K562 (cell line): ENCODE measurements around the gene KLK7. TPM values are rescaled to one million over a fixed set of nuclear protein-coding genes. Genes with fewer than 3 reads are reported as not detected.

Experiments
- CBX2 ChIP-seq: fragments of 200-600 bp; sonication (generic); IDR thresholded peaks from one replicate; pipeline ENCODE4 v1.6.1; 2012; ENCODE audit warnings: mild to moderate bottlenecking, low read length, inconsistent platforms; ENCODE audit not compliant: insufficient read depth, poor library complexity, severe bottlenecking
- CBX3 ChIP-seq, 2 experiments: IDR thresholded peaks; 1 replicate in 1 of 2; 2 replicates in 1 of 2; pipeline ENCODE4 v1.6.1; 2012; ENCODE audit warnings: inconsistent platforms in 2 of 2, low read length in 2 of 2, borderline replicate concordance in 1 of 2, control low read depth in 1 of 2
- CLOCK ChIP-seq: fragments of 250-450 bp; sonication (Bioruptor Pico); IDR thresholded peaks from 2 replicates; pipeline ENCODE4 v1.4.0; 2020; ENCODE audit warnings: mild to moderate bottlenecking, moderate library complexity, borderline replicate concordance
- DEAF1 ChIP-seq: fragments of 450-650 bp; formaldehyde crosslinking; IDR thresholded peaks from 2 replicates; pipeline ENCODE4 v1.4.0; 2020; ENCODE audit warnings: mild to moderate bottlenecking, moderate library complexity
- DLX4 ChIP-seq: fragments of 250-450 bp; sonication (Bioruptor Pico); IDR thresholded peaks from 2 replicates; pipeline ENCODE4 v1.6.1; 2021; ENCODE audit warnings: mild to moderate bottlenecking
- ETV6 ChIP-seq, 3 experiments: fragments of 150-350 bp in 1 of 3; sonication (generic) in 1 of 3; formaldehyde crosslinking in 1 of 3; IDR thresholded peaks; 2 replicates each; pipeline versions ENCODE4 v1.6.1 to v1.8.0; 2014 to 2022; ENCODE audit warnings: borderline replicate concordance in 2 of 3, low read depth in 2 of 3, antibody characterized with exemption in 1 of 3, low read length in 1 of 3, mild to moderate bottlenecking in 1 of 3, missing genetic modification reagents in 1 of 3
- JUN ChIP-seq, 2 experiments: sonication (generic) in 1 of 2; formaldehyde crosslinking in 1 of 2; IDR thresholded peaks; 2 replicates each; pipeline versions ENCODE4 v1.6.1 to v1.8.0; 2012 to 2022; ENCODE audit warnings: borderline replicate concordance in 2 of 2, mild to moderate bottlenecking in 2 of 2, improper control_type of control experiment in 1 of 2, low read depth in 1 of 2, low read length in 1 of 2, missing genetic modification reagents in 1 of 2
- MLLT1 ChIP-seq, 2 experiments: fragments of 450-650 bp; IDR thresholded peaks; 2 replicates each; pipeline ENCODE4 v1.6.1; 2016
- MYC ChIP-seq, 2 experiments: fragments of 250-450 bp in 1 of 2; sonication (Bioruptor Pico) in 1 of 2; IDR thresholded peaks; 2 replicates each; pipeline versions ENCODE4 v1.5.1 to v1.6.1; 2012 to 2021; ENCODE audit warnings: low read depth in 2 of 2, borderline replicate concordance in 1 of 2, improper control_type of control experiment in 1 of 2, low read length in 1 of 2, mild to moderate bottlenecking in 1 of 2, moderate library complexity in 1 of 2
- NFXL1 ChIP-seq: fragments of 450-650 bp; formaldehyde crosslinking; IDR thresholded peaks from 2 replicates; pipeline ENCODE4 v1.4.0; 2021; ENCODE audit warnings: mild to moderate bottlenecking
- NONO ChIP-seq, 2 experiments: fragments of 200-400 bp in 1 of 2; fragments of 450-650 bp in 1 of 2; formaldehyde crosslinking in 1 of 2; IDR thresholded peaks; 2 replicates each; pipeline ENCODE4 v1.6.1; 2017; ENCODE audit warnings: low read depth in 2 of 2, mild to moderate bottlenecking in 2 of 2, moderate library complexity in 2 of 2, low read length in 1 of 2
- NR2C2 ChIP-seq, 2 experiments: fragments of 200-800 bp in 1 of 2; sonication (Bioruptor generic) in 1 of 2; sonication (generic) in 1 of 2; formaldehyde crosslinking in 1 of 2; IDR thresholded peaks; 2 replicates each; pipeline versions ENCODE4 v1.6.1 to v1.8.0; 2016 to 2022; ENCODE audit warnings: mild to moderate bottlenecking in 1 of 2, missing compliant biosample characterization in 1 of 2, missing genetic modification characterization in 1 of 2, missing genetic modification reagents in 1 of 2
- RAD21 ChIP-seq, 2 experiments: fragments of 250-450 bp in 1 of 2; fragments of 450-650 bp in 1 of 2; sonication (Bioruptor Pico) in 1 of 2; formaldehyde crosslinking in 1 of 2; IDR thresholded peaks in 1 of 2; conservative IDR thresholded peaks in 1 of 2; 2 replicates each; pipeline versions ENCODE4 v1.4.0 to v1.8.0; 2020 to 2022; ENCODE audit warnings: mild to moderate bottlenecking in 2 of 2, moderate library complexity in 1 of 2
- SETDB1 ChIP-seq: IDR thresholded peaks from one replicate; pipeline ENCODE4 v1.6.1; 2012; ENCODE audit warnings: low read length, control low read depth, inconsistent platforms
- SIN3B ChIP-seq: fragments of 450-650 bp; IDR thresholded peaks from 2 replicates; pipeline ENCODE4 v1.6.1; 2017; ENCODE audit warnings: low read depth, mild to moderate bottlenecking, moderate library complexity
- ZNF140 ChIP-seq: fragments of 250-450 bp; sonication (Bioruptor Pico); IDR thresholded peaks from 2 replicates; pipeline ENCODE4 v1.8.0; 2021; ENCODE audit warnings: moderate library complexity, mild to moderate bottlenecking, inconsistent platforms
- ZNF384 ChIP-seq: IDR thresholded peaks from 2 replicates; pipeline ENCODE4 v1.6.1; 2012; ENCODE audit warnings: low read depth, low read length, improper control_type of control experiment
- ZNF561 ChIP-seq: fragments of 450-650 bp; formaldehyde crosslinking; conservative IDR thresholded peaks from 2 replicates; pipeline ENCODE4 v1.4.0; 2020; ENCODE audit warnings: mild to moderate bottlenecking, moderate library complexity
- polyA plus RNA-seq, 8 experiments: library from polyadenylated mRNA; depleted of rRNA in 4 of 8; stranded (reverse) in 5 of 8; unstranded in 3 of 8; fragments of >200 nt; fragmentation: Nextera tagmentation in 2 of 8; fragmentation: Illumina TruSeq in 1 of 8; extraction: Ambion mirVana in 2 of 8; extraction: Trizol in 1 of 8; gene quantifications; 2 replicates each; pipeline versions ENCODE4 v1.2.1 to v1.2.3, GENCODE V29; 2011 to 2014; ENCODE audit warnings: inconsistent platforms in 1 of 8, missing spikeins in 1 of 8
- total RNA-seq, 7 experiments: library from RNA; depleted of rRNA in 6 of 7; stranded (reverse); fragments of >200 nt in 6 of 7; fragmentation: Illumina TruSeq in 2 of 7; extraction: Trizol in 2 of 7; gene quantifications; 2 replicates each; pipeline versions ENCODE4 v1.2.1 to v1.2.3, GENCODE V29; 2011 to 2021; ENCODE audit warnings: low replicate concordance in 1 of 7

The KLK7 gene
- total and polyA plus RNA-seq, 9 of the 15 experiments (the other 6 are each of a cell fraction or from before 2014, with no cell fraction given) = 0.03 TPM; not detected in 8

- TF ChIP-seq RAD21 (CRISPR knock-in tag; conservative IDR thresholded peaks at IDR 0.05 in 1 of 2, IDR thresholded peaks at IDR 0.05 in 1 of 2) (peak; percentile 58 to 82), CBX2 (no peak), JUN (IDR thresholded peaks at IDR 0.05; ENCODE audit: borderline replicate concordance, low read depth, low read length) (no peak), JUN (CRISPR knock-in tag; IDR thresholded peaks at IDR 0.05; ENCODE audit: borderline replicate concordance) (no peak), ZNF140 (no peak), DLX4 (CRISPR knock-in tag) (no peak), NONO (IDR thresholded peaks at IDR 0.05; ENCODE audit: low read depth in 2 of 2, low read length in 1 of 2) (no peak), SETDB1 (no peak), MLLT1 (IDR thresholded peaks at IDR 0.05) (peak in 1 of 2 experiments; percentile 34; a peak in 1 of 4 replicates), NFXL1 (CRISPR knock-in tag) (no peak), NR2C2 (CRISPR knock-in tag; IDR thresholded peaks at IDR 0.05) (no peak), NR2C2 (tag; IDR thresholded peaks at IDR 0.05) (no peak), ZNF384 (peak; percentile 40; the same call in 1 of the 2 replicates), DEAF1 (0 out of 2 replicates have a peak, but pooled peaks have one; percentile 46), ETV6 (IDR thresholded peaks at IDR 0.05; ENCODE audit: borderline replicate concordance in 1 of 2, low read depth in 2 of 2, low read length in 1 of 2) (no peak), ETV6 (CRISPR knock-in tag; IDR thresholded peaks at IDR 0.05; ENCODE audit: borderline replicate concordance) (no peak), ZNF561 (no peak), SIN3B (no peak), MYC (IDR thresholded peaks at IDR 0.05; ENCODE audit: low read depth, low read length) (no peak; the same call in 1 of the 2 replicates), MYC (CRISPR knock-in tag; IDR thresholded peaks at IDR 0.05; ENCODE audit: borderline replicate concordance, low read depth) (no peak), CBX3 (IDR thresholded peaks at IDR 0.05; ENCODE audit: borderline replicate concordance in 1 of 2, low read length in 2 of 2) (no peak), CLOCK (no peak)
These were observed 37.4 kb upstream of the KLK7 start (continued) for GRCh38 chr19:51020988-51021651.
